NCI-H1092 (cell line): ENCODE data around the gene TRAPPC2B.
"Not testable (repeated sequence)": the region's sequence is repeated elsewhere in the genome, so short reads cannot be mapped to it uniquely, and the experiment has no call there.

ENCODE experiments used
- DNase-seq: peaks from one replicate; lab custom pipeline; 2025; lab: John Stamatoyannopoulos, UW

The TRAPPC2B gene

DNA sequence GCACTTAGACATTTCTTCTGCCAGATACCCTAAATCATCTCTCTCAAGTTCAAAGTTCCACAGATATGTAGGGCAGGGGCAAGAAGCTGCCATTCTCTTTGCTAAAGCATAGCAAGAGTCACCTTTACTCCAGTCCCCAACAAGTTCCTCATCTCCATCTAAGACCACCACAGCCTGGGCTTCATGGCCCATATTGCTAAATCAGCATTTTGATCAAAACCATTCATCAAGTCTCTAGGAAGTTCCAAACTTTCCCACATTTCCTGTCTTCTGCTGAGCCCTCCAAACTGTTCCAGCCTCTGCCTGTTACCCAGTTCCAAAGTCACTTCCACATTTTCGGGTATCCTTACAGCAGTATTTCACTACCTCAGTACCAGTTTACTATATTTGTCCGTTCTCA lies 11.3 kb downstream of the TRAPPC2B start:
- not testable (repeated sequence) for DNase-seq

DNA sequence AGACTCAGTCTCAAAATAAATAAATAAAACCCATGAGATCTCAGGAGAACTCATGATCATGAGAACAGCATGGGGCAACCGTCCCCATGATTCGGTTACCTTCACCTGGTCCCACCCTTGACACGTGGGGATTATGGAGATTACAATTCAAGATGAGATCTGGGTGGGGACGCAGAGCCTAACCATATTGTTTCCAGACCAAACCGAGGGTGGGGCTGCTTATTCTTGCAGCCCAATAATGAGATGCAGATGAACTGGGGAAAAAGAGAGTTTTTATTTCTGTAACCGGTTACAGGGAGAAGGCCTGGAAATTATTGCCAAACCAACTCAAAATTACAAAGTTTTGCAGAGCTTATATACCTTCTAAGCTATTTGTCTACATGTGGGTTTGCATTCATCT lies 12.8 kb downstream of the TRAPPC2B start:
- DNase-seq: no peak

DNA sequence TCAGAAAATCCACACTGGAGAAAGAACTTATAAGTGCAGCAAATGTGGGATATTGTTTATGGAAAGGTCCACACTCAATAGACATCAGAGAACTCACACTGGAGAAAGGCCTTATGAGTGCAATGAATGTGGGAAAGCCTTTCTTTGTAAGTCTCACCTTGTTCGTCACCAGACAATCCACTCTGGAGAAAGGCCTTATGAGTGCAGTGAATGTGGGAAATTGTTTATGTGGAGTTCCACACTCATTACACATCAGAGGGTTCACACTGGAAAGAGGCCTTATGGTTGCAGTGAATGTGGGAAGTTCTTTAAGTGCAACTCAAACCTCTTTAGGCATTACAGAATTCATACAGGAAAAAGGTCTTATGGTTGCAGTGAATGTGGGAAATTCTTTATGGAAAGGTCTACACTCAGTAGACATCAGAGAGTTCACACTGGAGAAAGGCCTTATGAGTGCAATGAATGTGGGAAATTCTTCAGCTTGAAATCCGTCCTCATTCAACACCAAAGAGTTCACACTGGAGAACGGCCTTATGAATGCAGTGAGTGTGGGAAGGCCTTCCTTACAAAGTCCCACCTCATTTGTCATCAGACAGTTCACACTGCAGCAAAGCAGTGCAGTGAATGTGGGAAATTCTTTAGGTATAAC lies 14.3 kb downstream of the TRAPPC2B start:
- no peak for DNase-seq

DNA sequence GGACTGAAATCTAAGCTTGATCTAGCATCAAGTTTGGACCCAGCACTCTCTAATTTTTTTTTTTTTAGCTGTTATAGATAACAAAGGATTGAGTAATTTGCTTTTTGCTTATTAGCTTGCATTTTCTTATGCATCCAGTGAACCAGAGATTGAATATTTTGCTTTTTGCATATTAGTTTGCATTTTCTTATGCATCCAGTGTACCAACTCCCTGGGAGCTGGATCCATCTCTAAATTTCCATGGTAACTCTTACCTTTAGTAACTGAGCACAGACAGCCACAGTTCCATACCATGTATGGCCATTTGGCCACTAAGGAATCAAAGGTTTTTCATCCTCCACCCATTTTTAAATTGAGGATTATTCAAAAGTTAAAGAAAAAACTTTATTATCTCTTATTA lies 17.6 kb downstream of the TRAPPC2B start:
- DNase-seq: no peak

DNA sequence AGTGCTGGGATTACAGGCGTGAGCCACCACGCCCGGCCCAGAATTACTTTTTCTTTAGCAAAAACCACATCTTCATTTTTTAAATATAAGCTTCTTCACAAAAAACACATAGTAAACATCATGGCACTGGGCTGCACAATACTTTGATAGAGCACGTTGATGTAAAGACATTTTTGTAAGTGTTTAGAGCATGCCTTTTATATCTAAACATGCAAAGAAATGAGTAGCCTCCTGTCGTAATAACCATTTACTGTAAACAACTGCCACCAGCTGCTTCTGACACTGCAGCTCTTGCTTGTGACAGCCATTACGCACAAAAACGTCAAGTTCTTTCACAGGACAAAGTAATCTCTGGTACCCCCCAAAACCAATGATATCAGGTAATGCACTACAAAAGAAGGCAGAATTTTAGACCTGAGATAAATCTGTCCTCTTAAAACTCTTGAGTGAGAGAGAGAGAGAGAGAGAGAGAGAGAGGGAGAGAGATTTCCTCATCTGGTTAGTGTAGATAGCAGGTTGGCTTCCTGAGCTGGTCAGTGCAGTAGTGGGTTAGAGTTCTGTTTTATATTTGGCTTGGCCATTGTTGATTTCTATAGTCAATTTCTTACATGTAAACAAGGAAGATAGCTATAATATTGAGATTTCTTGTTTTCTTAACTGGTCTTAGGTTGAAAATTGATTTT lies 19.6 kb downstream of the TRAPPC2B start:
- no peak for DNase-seq

DNA sequence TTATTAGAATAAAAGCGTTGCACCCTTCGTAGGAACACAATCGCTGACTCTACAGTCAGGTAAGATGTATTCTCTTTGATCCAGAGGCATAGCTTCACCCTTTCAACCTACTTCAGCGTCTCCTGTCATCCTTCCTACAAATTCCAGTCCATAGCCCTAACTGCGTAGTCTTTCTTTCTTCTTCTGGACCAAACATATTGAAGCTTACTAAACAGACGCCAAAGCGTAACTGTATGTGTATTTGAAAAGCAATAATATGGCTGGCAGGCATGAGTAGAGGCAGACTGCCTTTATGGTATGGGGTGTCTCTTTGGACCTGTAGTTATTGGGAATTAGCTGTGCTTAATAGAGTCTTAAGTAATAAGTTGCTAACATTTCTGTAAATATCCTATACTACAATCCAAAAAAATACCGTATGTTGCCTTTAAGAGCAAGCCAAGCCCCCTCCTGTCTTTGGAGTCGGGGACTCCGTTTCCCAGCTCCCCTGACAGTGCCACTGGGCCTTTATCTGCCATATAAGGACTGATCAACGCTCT lies 25.9 kb downstream of the TRAPPC2B start:
- no peak for DNase-seq

DNA sequence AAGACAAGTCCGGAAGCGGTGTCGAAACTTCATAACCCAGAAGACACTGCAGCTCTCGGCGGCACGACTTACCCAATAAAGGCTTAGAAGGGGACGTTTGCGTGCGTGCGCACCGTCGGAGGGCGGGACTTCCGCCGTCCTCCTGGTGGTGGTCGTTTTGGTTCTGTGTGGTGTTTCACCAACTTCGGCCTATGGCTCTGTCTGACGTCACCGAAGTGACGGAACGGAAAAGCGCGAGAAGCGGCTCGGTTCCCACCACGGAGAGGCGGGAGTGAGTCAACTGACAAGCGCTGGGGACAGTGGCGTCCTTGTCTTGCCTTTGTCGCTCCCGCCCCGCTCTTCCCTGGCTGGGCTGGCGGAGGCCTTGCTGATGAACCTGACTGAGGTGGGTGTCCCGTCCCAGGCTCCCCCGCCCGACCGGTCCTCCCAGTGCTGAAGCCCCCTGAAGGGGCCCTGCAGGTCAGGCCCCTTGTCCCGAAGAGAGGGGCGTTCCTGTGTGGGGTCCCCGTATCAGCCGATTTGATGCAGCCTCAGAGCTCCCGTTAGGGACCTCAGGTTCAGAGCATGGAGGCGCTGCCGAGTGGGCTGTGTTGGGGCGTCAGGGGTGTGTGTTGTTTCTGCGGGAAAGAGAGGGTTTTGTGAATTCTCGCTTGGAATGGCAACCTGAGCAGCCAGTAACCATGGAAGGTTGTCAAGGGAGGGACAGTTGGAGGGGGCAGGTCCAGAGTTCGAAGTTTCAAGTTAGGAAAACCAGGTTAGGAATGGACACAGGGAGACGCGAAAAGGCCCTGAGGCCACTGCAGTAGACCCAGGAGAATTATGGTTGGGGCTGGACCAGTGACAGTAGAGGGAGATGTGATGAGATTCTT lies 26.6 kb downstream of the TRAPPC2B start, which contains the start of gene ZNF548:
ZNF548 (plus strand) TSS at position 125 of the 869 bp plus-strand sequence; CDS start at position 371, 246 bp downstream.
- DNase-seq: peak; percentile 96

DNA sequence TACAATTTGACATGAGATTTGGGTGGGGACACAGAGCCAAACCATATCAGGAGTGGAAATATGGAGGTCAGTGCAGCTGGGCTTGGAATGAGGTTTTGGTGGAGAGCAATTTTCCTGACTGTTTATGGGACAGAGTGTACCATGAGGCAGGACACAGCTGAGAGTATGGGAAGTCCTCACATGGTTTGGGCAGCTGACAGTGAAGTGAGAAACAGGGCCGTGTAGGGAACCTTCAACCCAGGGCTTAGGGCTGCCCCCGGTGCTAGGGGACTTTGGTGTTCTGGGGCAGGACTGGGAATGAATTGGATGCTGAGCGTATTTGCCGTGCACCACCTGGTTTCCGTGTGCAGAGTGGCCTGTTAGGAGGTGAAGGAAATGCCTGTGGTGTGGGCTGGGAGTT lies 32.4 kb downstream of the TRAPPC2B start:
- DNase-seq: no peak

DNA sequence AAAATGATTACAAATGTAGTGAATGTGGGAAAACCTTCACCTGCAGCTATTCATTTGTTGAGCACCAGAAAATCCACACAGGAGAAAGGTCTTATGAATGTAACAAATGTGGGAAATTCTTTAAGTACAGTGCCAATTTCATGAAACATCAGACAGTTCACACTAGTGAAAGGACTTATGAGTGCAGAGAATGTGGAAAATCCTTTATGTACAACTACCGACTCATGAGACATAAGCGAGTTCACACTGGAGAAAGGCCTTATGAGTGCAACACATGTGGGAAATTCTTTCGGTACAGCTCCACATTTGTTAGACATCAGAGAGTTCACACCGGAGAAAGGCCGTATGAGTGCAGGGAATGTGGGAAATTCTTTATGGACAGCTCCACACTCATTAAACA lies 35.5 kb downstream of the TRAPPC2B start:
- no peak for DNase-seq

DNA sequence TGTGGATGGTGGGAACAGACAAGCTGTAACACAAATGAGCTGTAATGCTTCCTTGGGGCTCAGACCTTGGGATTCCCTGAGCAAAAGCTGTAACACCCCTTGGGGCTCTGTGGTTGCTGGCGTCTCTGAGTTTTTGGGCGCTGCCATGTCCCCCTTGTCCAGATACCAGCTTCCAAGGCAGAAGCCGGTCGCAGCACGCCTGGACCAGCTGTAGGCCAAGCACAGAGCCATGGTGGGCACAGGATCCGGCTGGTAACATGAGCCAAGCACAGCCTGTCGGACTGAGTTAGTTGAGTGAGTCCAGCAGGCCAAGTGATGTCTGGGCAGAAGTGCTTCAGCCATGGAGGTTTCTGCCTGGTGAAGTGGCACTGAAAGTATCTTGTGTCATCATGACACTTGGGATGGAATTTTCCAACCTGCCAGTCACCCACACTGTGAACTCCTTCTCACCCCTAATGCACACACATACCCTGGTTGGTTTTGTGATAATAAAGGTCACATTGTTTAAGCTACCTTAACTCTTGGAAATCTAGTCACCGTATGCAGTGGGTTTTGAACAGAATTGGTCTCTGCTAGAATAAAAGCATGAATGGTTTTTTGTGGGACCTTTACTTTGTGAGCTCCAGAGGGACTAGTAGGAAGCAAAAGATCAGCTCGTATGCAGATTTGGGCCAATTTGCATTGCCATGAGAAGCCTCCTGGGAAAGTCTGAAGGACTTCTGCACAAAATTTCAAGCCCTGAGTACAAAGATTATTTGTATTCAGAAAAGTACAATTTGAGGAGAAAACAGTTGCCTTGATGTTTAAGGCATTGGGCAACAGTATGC lies 40.6 kb downstream of the TRAPPC2B start:
- no peak for DNase-seq

DNA sequence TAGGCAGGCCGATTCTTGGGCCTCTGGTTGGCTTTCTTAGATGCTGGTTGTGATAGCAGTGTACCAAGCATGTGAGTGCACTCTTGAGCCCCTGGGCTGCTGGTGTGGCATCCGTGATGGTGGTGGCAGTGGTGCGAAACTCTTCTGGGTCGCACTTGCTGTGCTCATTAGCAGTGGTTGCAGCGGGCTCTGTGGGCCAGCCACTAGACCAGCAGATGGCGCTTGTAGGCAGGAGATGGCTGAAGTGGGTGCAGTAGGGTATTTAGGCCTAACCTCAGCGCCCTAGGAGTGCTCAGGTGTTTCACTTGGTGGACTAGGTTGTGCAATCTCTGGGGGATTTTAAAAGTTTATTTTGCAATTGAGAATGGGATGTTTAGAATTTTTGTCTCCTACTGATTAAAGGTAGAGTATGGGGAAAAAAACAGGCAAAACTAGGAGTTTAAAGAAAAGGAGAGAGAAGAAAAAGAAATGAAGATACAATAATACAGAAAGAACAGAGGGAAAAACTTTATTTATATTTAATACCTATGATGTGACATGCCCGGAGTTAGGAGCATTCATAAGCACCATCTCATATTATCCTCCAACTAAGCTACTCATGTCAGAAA lies 43.3 kb downstream of the TRAPPC2B start:
- peak; percentile 6 for DNase-seq

DNA sequence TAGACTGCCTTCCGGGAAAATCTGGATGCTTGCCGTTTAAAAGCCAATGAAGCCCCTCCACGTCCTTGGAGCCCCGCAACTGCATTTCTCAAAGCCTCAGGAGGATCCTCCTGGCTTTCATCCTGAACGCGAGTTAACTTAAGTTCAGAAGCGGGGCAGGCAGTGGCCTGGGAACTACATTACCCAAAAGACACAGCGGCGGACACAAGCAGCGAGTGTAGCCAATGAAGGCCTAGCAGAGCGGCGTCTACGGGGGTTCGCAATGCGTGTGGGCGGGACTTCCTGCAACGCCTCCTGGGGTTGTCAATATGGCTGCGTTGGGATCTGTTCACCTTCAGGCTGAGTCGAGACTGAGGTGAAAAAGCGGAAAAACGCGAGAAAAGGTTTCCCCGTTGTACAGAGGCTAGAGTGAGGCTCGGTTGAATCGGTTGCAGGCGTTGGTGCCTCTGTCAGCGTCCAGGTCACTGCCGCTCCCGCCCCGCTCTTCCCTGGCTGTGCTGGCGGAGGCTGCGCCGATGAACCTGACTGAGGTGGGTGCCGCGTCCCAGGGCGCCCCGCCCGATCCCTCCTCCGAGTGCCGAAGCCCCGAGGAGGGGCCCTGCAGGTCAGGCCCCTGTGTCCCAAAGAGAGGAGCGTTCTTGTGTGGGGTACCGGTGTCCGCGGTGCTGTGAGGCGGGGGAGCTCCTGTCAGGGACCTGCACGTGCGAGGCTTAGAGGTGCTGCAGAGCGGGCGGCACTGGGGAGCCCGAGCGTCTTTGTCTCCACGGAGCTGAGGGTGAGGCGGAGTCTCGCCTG lies 47.7 kb downstream of the TRAPPC2B start, which contains the start of gene ZNF17:
ZNF17 (plus strand) TSS at position 285 of the 795 bp plus-strand sequence. CDS start 2,455 bp downstream, outside the sequence.
- peak; percentile 81 for DNase-seq
